Measurements from ENCODE around the gene HOXA5. TPM values are rescaled to one million over a fixed set of nuclear protein-coding genes. Genes with fewer than 3 reads are reported as not detected.

HOXA5 gene
- total and polyA plus RNA-seq, 5 experiments from 2014 or later, result not detected

GRCh38 chr7:27122077-27122910, 21.2 kb downstream of the HOXA5 start:
- Mint-ChIP-seq H3K9me3 (no peaks in the 10 kb centered on the region), H3K27ac (no peak overlapping the region), H3K4me3 (no peak overlapping the region), H3K27me3 (peaks cover 3 to 32% (median 18%) of the 10 kb centered on the region in 5 donors), H3K4me1 (no peaks in the 10 kb centered on the region), H3K36me3 (no peaks in the 10 kb centered on the region)
- POLR2A ChIA-PET, result no interaction called here
- ATAC-seq (no peak), DNase-seq (no peak)

GRCh38 chr7:27121684-27122076, 21.8 kb downstream of the HOXA5 start:
- H3K27me3 Mint-ChIP-seq, result peaks cover 2 to 30% (median 16%) of the 10 kb centered on the region in 5 donors
- H3K36me3 Mint-ChIP-seq, result no peaks in the 10 kb centered on the region
- H3K9me3 Mint-ChIP-seq, result no peaks in the 10 kb centered on the region
- POLR2A ChIA-PET, result interaction anchor here (0.8 kb wide), 1 partner anchor 44 kb away, joined by 3 read pairs; no protein-coding TSS in a partner anchor
- DNase-seq (no peak), ATAC-seq (no peak)
- H3K4me3 Mint-ChIP-seq, result no peak overlapping the region
- no peaks in the 10 kb centered on the region for H3K4me1 Mint-ChIP-seq
- H3K27ac Mint-ChIP-seq, result no peak overlapping the region

GRCh38 chr7:27119412-27119911, 24.0 kb downstream of the HOXA5 start:
- Mint-ChIP-seq H3K9me3 (no peaks in the 10 kb centered on the region), H3K4me1 (no peaks in the 10 kb centered on the region), H3K27me3 (peaks cover 0 to 14% (median 3%) of the 10 kb centered on the region in 5 donors), H3K4me3 (no peak overlapping the region), H3K36me3 (no peaks in the 10 kb centered on the region), H3K27ac (no peak overlapping the region)
- no peak for ATAC-seq
- POLR2A ChIA-PET, result no interaction called here
- no peak for DNase-seq

- H3K9me3 Mint-ChIP-seq, result no peaks in the 10 kb centered on the region
- H3K36me3 Mint-ChIP-seq, result no peaks in the 10 kb centered on the region
- no peak overlapping the region for H3K27ac Mint-ChIP-seq
- POLR2A ChIA-PET, result no interaction called here
- ATAC-seq, result no peak
- no peaks in the 10 kb centered on the region for H3K4me1 Mint-ChIP-seq
- H3K27me3 Mint-ChIP-seq, result peaks cover 0 to 12% (median 3%) of the 10 kb centered on the region in 5 donors
- no peak overlapping the region for H3K4me3 Mint-ChIP-seq
- no peak for DNase-seq
Observed at GRCh38 chr7:27118580-27118979, 24.9 kb downstream of the HOXA5 start.

GRCh38 chr7:27117887-27118491, 25.5 kb downstream of the HOXA5 start:
- DNase-seq (no peak), ATAC-seq (no peak)
- H3K36me3 Mint-ChIP-seq, result no peaks in the 10 kb centered on the region
- no peak overlapping the region for H3K4me3 Mint-ChIP-seq
- no peaks in the 10 kb centered on the region for H3K4me1 Mint-ChIP-seq
- peaks cover 0 to 15% (median 3%) of the 10 kb centered on the region in 5 donors for H3K27me3 Mint-ChIP-seq
- POLR2A ChIA-PET, result no interaction called here
- H3K9me3 Mint-ChIP-seq, result no peaks in the 10 kb centered on the region
- no peak overlapping the region for H3K27ac Mint-ChIP-seq

- Mint-ChIP-seq H3K27me3 (peaks cover 0 to 15% (median 3%) of the 10 kb centered on the region in 5 donors), H3K4me3 (no peak overlapping the region), H3K27ac (peak overlapping the region in 1 of 10 donors; percentile 13), H3K9me3 (no peaks in the 10 kb centered on the region), H3K4me1 (no peaks in the 10 kb centered on the region), H3K36me3 (no peaks in the 10 kb centered on the region)
- DNase-seq, result no peak
- POLR2A ChIA-PET, result no interaction called here
- no peak for ATAC-seq
Observed at GRCh38 chr7:27116962-27117886, 26.3 kb downstream of the HOXA5 start.

- H3K27me3 Mint-ChIP-seq, result peaks cover 0 to 15% (median 3%) of the 10 kb centered on the region in 5 donors
- H3K4me1 Mint-ChIP-seq, result no peaks in the 10 kb centered on the region
- H3K27ac Mint-ChIP-seq, result no peak overlapping the region
- POLR2A ChIA-PET, result no interaction called here
- H3K9me3 Mint-ChIP-seq, result no peaks in the 10 kb centered on the region
- no peaks in the 10 kb centered on the region for H3K36me3 Mint-ChIP-seq
- ATAC-seq (no peak), DNase-seq (no peak)
- H3K4me3 Mint-ChIP-seq, result no peak overlapping the region
Observed at GRCh38 chr7:27116031-27116961, 27.2 kb downstream of the HOXA5 start.

GRCh38 chr7:27115221-27116026, 28.1 kb downstream of the HOXA5 start:
- no peak for DNase-seq
- H3K4me1 Mint-ChIP-seq, result no peaks in the 10 kb centered on the region
- H3K27ac Mint-ChIP-seq, result no peak overlapping the region
- ATAC-seq, result no peak
- H3K36me3 Mint-ChIP-seq, result no peaks in the 10 kb centered on the region
- no peaks in the 10 kb centered on the region for H3K9me3 Mint-ChIP-seq
- POLR2A ChIA-PET, result no interaction called here
- H3K27me3 Mint-ChIP-seq, result peaks cover 0 to 15% (median 3%) of the 10 kb centered on the region in 5 donors
- H3K4me3 Mint-ChIP-seq, result no peak overlapping the region

GRCh38 chr7:27114881-27115220, 28.6 kb downstream of the HOXA5 start:
- POLR2A ChIA-PET, result no interaction called here
- H3K27me3 Mint-ChIP-seq, result peaks cover 0 to 15% (median 3%) of the 10 kb centered on the region in 5 donors
- ATAC-seq, result no peak
- no peaks in the 10 kb centered on the region for H3K4me1 Mint-ChIP-seq
- H3K36me3 Mint-ChIP-seq, result no peaks in the 10 kb centered on the region
- DNase-seq, result no peak
- H3K9me3 Mint-ChIP-seq, result no peaks in the 10 kb centered on the region
- H3K4me3 Mint-ChIP-seq, result no peak overlapping the region
- no peak overlapping the region for H3K27ac Mint-ChIP-seq

- no peak overlapping the region for H3K27ac Mint-ChIP-seq
- ATAC-seq, result no peak
- peaks cover 0 to 14% (median 6%) of the 10 kb centered on the region in 5 donors for H3K27me3 Mint-ChIP-seq
- no peak overlapping the region for H3K4me3 Mint-ChIP-seq
- no peaks in the 10 kb centered on the region for H3K36me3 Mint-ChIP-seq
- POLR2A ChIA-PET, result no interaction called here
- no peaks in the 10 kb centered on the region for H3K9me3 Mint-ChIP-seq
- no peak for DNase-seq
- H3K4me1 Mint-ChIP-seq, result no peaks in the 10 kb centered on the region
Observed at GRCh38 chr7:27113991-27114769, 29.3 kb downstream of the HOXA5 start.

Measured in naive thymus-derived CD8-positive, alpha-beta T cell (primary cell).